ENCODE results near the gene CNKSR1.

Gene CNKSR1

GRCh38 chr1:26160527-26161414 lies 16.5 kb upstream of the CNKSR1 start:
- peak; percentile 9 for DNase-seq (ENCODE audit: low spot score)

GRCh38 chr1:26161415-26162219 lies 15.7 kb upstream of the CNKSR1 start:
- DNase-seq (ENCODE audit: low spot score): peak; percentile 75

- DNase-seq (ENCODE audit: low spot score): no peak
Measured at GRCh38 chr1:26162220-26162709, 15.0 kb upstream of the CNKSR1 start.

- no peak for DNase-seq (ENCODE audit: low spot score)
Measured at GRCh38 chr1:26163684-26164035, 13.6 kb upstream of the CNKSR1 start.

GRCh38 chr1:26164036-26164860 lies 13.0 kb upstream of the CNKSR1 start:
- peak; percentile 76 for DNase-seq (ENCODE audit: low spot score)

- no peak for DNase-seq (ENCODE audit: low spot score)
Measured at GRCh38 chr1:26164861-26165842, 12.1 kb upstream of the CNKSR1 start.

- no peak for DNase-seq (ENCODE audit: low spot score)
Measured at GRCh38 chr1:26166719-26167281, 10.5 kb upstream of the CNKSR1 start.

GRCh38 chr1:26168410-26169197 lies 8.7 kb upstream of the CNKSR1 start, which contains the start of gene C1orf232:
C1orf232 (minus strand) TSS chr1:26168963; CDS start chr1:26168499, 464 bp downstream.
- no peak for DNase-seq (ENCODE audit: low spot score)

GRCh38 chr1:26169198-26169554 lies 8.1 kb upstream of the CNKSR1 start:
- no peak for DNase-seq (ENCODE audit: low spot score)

- peak; percentile 100 for DNase-seq (ENCODE audit: low spot score)
Measured at GRCh38 chr1:26169669-26170471, 7.4 kb upstream of the CNKSR1 start, which contains the start of gene ZNF593. ZNF593 (plus strand) TSS chr1:26169908; CDS start chr1:26169984, 76 bp downstream.

GRCh38 chr1:26170472-26170821 lies 6.8 kb upstream of the CNKSR1 start:
- no peak for DNase-seq (ENCODE audit: low spot score)

GRCh38 chr1:26171084-26172072 lies 5.9 kb upstream of the CNKSR1 start, which contains the start of gene ZNF593OS:
ZNF593OS (minus strand) TSS chr1:26171832; CDS start chr1:26171661, 171 bp downstream.
- DNase-seq (ENCODE audit: low spot score): no peak

- no peak for DNase-seq (ENCODE audit: low spot score)
Measured at GRCh38 chr1:26175346-26175745, 1.9 kb upstream of the CNKSR1 start.

- no peak for DNase-seq (ENCODE audit: low spot score)
Measured at GRCh38 chr1:26180010-26180506, 2.8 kb downstream of the CNKSR1 start.

- no peak for DNase-seq (ENCODE audit: low spot score)
Measured at GRCh38 chr1:26181586-26182382, 4.5 kb downstream of the CNKSR1 start.

- no peak for DNase-seq (ENCODE audit: low spot score)
Measured at GRCh38 chr1:26182383-26182696, 5.0 kb downstream of the CNKSR1 start.

- DNase-seq (ENCODE audit: low spot score): no peak
Measured at GRCh38 chr1:26184086-26184485, 6.8 kb downstream of the CNKSR1 start.
